Lower leg skin (tissue), 3 donors: Measurements from ENCODE around the gene KLF5.

Source experiments
- POLR2A ChIP-seq, 2 donors: fragments of 450-650 bp; IDR thresholded peaks; one replicate each; pipeline ENCODE4 v1.6.1; 2016 to 2017; ENCODE audit warnings: antibody characterized with exemption in 2 of 2, mild to moderate bottlenecking in 1 of 2, moderate library complexity in 1 of 2
- TF ChIP-seq, protein P1 (sequence below), 3 donors: fragments of 450-650 bp; IDR thresholded peaks; one replicate each; pipeline ENCODE4 v1.5.1; 2016; ENCODE audit warnings: antibody characterized with exemption in 3 of 3, mild to moderate bottlenecking in 3 of 3, moderate library complexity in 2 of 3

- TF ChIP-seq, protein P1, sequence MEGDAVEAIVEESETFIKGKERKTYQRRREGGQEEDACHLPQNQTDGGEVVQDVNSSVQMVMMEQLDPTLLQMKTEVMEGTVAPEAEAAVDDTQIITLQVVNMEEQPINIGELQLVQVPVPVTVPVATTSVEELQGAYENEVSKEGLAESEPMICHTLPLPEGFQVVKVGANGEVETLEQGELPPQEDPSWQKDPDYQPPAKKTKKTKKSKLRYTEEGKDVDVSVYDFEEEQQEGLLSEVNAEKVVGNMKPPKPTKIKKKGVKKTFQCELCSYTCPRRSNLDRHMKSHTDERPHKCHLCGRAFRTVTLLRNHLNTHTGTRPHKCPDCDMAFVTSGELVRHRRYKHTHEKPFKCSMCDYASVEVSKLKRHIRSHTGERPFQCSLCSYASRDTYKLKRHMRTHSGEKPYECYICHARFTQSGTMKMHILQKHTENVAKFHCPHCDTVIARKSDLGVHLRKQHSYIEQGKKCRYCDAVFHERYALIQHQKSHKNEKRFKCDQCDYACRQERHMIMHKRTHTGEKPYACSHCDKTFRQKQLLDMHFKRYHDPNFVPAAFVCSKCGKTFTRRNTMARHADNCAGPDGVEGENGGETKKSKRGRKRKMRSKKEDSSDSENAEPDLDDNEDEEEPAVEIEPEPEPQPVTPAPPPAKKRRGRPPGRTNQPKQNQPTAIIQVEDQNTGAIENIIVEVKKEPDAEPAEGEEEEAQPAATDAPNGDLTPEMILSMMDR (IDR thresholded peaks at IDR 0.05) = no peak
- TF ChIP-seq POLR2A (IDR thresholded peaks at IDR 0.05) = no peak
Measured at GRCh38 chr13:73059460-73060250, 850 bp downstream of the KLF5 start.
